A673 (cell line): ENCODE results near the gene MEX3D.

Source experiments
- EZH2 ChIP-seq: fragments of 200-600 bp; sonication (generic); IDR thresholded peaks from 2 replicates; pipeline ENCODE4 v1.6.1; 2017; ENCODE audit warnings: borderline replicate concordance, low read depth, mild to moderate bottlenecking, mixed read lengths, antibody characterized with exemption, low read length; ENCODE audit not compliant: poor library complexity, severe bottlenecking
- TF ChIP-seq, protein P1 (sequence below): fragments of 300-800, 200-600 bp; sonication (generic); conservative IDR thresholded peaks from 2 replicates; pipeline ENCODE4 v1.5.1; 2017; ENCODE audit warnings: low read depth, mild to moderate bottlenecking, antibody characterized with exemption, low read length, moderate library complexity, mixed read lengths

- TF ChIP-seq, protein P1, sequence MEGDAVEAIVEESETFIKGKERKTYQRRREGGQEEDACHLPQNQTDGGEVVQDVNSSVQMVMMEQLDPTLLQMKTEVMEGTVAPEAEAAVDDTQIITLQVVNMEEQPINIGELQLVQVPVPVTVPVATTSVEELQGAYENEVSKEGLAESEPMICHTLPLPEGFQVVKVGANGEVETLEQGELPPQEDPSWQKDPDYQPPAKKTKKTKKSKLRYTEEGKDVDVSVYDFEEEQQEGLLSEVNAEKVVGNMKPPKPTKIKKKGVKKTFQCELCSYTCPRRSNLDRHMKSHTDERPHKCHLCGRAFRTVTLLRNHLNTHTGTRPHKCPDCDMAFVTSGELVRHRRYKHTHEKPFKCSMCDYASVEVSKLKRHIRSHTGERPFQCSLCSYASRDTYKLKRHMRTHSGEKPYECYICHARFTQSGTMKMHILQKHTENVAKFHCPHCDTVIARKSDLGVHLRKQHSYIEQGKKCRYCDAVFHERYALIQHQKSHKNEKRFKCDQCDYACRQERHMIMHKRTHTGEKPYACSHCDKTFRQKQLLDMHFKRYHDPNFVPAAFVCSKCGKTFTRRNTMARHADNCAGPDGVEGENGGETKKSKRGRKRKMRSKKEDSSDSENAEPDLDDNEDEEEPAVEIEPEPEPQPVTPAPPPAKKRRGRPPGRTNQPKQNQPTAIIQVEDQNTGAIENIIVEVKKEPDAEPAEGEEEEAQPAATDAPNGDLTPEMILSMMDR = no peak
- TF ChIP-seq EZH2 = no peak
Measured at GRCh38 chr19:1516395-1516753, 51.8 kb downstream of the MEX3D start.
